NK-92 (cell line): ENCODE measurements around the gene ANKRD37.

Experiments used
- DNase-seq: peaks from one replicate; lab custom pipeline; 2025; ENCODE audit not compliant: unreplicated experiment; lab: John Stamatoyannopoulos, UW

The ANKRD37 gene

DNA sequence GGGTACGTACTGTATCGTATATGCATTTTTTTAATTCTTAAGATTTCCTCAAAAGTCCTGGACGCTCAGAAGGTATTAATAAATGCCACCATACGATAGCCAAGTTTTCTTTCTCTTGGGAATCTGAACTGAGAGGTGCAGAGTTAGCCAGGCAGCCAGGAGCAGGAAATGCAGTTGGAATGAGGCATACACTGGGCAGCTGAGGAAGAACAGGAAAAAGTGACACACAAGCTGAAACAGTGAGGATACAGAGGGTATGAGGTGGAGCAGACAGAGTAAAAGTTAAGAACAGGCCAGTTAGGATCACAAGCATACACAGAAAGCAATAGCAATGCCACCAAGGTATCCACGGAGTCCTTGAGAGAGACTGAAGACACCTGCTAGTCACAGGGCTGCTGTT, 15.8 kb downstream of the ANKRD37 start:
- no peak for DNase-seq

DNA sequence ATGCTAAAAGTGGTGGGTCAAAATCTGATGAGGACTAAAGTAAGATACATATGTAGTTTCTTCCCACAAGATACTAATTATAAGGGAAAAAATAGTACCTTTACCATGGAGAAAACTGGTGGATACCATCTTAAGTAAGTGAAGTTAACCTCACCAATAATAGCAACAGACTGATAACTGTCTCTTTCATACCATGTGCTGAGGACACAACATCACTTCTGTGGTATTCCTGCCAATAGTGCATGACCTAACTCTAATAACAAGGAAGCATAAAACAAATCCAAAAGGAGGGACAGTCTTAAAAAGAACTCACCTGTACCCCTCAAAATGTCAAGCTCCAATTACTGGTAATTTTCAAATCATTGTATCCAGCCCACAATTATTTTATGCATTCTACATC, 20.3 kb downstream of the ANKRD37 start:
- no peak for DNase-seq

DNA sequence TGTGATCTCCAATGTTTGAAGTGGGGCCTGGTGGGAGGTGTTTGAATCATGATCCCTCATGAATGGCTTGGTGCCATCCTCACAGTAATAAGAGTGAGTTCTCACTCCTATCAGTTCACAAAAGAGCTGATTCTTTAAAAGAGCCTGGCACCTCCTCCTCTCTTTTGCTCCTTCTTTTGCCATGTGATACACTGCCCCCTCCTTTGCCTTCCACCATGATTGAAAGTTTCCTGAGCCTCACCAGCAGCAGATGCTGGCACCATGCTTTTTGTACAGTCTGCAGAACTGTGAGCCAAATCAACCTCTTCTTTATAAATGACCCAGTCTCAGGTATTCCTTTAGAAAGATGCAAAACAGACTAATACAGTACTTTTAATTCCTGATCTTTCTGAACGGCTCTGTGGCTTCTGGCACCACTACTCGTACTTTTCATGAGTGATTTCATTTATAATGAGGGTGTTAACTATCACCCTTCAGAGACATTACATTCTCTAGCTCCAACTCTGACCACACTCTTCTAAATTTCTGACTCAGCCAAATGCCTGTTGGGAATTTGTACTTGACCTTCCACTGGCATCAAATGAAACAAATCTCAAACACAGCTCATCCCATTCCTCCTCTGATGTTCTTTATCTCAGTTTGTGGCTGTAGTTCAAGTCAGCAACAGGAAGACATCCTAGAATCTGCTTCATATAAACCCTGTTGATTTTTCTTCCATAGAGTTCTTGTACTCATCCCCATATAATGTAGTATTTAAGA, 24.9 kb downstream of the ANKRD37 start:
- DNase-seq: no peak

DNA sequence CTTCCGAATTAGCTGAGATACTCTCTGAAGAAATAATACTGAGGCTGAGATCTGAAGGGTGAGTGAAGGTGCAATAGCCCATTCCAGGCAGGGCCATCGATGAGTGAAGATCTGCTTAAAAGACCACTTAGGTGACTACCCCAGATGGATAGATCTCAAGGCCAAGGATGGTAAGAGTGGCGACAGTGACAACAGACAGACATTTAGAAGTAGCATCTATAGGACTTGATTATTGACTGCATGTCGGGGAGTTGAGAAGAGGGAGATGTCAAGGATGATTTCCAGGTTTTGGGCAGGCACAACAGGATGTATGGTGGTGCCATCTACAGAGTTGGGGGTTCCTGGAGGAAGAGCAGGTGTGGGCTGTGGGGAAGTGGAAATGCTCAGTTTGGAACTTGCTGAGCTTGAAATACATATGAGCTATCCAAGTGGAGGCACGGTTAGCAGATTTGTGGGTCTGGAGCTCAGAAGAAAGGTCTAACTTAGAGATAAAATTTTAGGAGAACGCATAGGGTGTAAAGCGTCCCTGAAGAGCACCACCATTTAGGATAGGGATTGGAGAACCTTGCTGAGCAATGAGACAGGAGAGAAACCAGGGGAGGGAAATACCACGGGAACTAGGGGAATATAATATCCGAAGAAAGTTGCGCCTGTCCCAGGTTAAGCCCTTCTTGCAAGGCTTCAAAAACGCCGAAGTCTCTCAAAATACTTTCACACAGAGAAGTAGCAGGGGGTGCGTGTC, 28.4 kb downstream of the ANKRD37 start:
- no peak for DNase-seq

DNA sequence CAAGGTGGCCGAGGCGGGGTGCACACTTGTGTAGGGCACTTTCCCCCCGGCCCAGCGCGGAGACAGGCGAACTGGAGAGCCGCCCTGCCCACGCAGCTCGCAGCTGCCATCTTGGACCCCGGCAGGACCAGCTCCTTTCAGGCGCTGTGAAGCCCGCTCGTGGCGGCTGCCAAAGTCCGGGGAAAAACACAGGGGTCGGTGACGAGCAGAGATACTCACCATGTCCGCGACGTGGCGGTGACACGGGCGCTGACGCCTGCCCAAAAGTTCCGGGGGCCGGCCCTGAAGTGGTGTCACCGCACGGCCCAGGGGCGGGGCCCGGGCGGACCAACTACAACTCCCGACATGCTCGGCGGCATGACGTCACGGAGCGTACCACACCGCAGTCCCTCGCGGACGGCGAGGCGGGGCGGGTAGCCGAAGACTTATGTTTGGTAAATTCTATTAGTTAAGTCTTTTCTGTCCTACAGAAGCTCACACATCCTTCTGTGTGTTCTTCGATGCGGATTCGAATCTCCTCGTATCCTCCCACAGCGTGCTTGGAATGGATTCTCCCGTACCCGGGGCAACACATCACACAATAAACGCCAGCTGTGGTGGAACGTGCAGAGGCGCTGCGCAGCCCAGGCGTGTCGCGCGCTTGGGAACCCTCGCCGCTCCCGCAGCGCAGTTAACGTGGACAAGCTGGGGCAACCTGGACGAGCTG, 29.2 kb downstream of the ANKRD37 start, which contains the start of gene UFSP2:
UFSP2 (minus strand) TSS at position 318 of the 706 bp plus-strand sequence; CDS start at position 222, 96 bp downstream.
- DNase-seq: peak; percentile 35

DNA sequence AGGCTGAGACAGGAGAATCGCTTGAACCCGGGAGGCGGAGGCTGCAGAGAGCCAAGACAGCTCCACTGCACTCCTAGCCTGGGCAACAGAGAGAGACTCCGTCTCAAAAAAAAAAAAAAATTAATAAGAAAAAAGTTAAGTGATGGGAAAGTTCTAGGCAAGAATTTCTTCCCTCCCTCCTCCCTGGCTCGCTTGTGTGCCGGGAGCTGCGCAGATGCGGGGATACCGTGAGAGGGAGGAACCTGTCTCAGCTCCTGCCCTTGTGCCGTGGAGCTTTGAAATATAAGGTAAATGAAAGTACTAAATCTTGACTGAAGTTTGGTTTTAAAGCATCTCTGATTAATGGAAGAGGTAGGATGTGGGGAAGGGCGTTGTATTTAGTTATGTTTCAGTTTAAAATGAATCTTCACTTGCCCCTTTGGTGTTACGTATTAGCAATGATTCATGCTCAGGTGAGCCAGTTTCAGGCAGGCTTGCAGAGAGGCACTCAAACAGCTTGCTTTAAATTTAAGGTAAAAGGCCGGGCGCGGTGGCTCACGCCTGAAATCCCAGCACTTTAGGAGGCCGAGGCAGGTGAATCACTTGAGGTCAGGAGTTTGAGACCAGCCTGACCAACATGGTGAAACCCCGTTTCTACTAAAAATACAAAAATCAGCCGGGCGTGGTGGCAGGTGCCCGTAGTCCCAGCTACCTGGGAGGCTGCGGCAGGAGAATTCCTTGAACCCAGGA, 30.5 kb downstream of the ANKRD37 start:
- no peak for DNase-seq

DNA sequence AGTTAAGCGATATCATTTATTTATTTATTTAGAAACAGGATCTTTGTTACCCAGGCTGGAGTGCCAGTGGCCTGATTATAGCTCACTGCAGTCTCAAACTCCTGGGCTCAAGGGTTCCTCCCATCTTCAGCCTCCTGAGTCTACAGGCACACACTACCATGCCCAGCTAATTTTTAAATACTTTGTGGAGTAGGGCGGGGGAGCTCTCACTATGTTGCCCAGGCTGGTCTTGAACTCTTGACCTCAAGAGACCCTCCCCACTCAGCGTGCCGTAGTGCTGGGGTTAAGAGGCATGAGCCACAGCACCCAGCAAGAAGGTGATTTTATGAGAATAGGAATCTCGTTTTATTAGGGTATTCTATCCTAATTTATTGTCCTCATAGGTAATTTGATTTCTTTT, 33.0 kb downstream of the ANKRD37 start:
- DNase-seq: no peak

DNA sequence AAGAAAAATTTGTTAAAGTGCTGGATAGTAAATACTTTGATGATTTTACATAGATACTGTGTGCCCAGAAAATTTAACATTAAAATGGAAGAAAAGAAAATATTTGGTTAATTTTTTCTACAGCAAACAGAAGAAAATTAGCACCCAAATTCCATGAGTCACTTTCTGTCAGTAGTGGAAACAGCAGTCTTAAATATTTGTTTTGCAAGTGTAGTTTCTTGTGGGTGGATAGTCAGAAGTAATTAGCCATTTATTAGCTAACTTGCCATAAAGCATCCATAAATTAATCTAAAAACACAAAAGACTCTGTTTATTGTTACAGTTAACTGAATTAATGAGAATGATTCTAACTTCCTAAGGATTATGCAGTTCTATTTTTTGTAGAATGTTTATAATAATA, 38.8 kb downstream of the ANKRD37 start:
- DNase-seq: no peak

DNA sequence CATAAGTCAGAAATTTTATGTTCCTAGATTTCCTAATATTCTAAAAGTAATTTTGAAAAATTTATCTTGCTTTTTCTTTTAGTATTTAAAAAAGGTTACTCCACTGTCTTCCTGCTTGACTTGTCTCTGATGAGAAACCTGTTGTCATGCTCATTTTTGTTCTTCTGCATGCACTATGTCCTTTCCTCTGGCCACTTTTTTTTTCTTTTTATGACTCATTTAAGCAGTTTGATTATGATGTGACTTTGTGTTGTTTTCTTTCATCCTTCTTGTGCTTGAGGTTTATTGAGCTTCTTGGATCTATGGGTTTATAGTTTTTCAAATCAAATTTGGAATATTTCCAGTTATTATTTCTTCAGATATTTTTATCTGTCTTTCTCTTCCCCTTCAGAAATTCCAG, 41.2 kb downstream of the ANKRD37 start:
- no peak for DNase-seq

DNA sequence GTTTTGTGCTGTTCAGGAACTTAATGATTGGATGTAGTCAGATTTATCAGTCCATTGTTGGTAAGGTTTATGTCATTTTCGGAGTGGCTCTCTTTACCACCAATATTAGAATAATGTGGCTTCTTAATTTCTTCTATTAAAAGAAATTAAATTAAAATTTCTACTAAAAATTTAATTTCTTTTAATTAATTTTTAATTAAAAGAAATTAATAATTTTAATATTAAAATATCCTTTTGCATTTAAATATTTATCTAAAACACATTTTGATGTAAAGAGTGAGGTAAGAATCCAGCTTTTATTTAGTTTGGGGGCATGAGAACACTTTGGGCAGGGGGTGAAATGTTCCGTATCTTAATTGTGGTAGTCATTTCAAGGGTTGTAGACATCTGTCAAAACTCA, 44.8 kb downstream of the ANKRD37 start:
- no peak for DNase-seq

DNA sequence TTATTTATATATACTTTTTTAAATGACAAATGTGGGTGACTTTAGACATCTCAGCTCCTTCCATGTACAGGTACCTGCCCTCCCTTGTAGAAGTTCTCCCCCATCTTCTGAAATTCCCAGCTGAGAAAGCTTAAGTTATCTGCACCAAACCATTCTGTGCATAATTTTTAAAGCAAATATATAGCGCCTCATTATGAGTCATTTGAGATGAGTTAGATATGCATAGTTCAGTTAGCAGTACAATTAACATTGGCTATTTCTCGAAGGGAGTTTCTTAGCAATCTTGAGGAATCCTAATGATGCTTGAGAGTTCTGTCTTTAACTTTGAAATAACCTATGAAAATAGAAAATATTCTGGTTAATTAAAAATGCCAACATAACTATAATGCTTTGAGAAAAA, 48.6 kb downstream of the ANKRD37 start:
- DNase-seq: no peak
